ENCODE measurements around the gene SMPDL3B.

DNA sequence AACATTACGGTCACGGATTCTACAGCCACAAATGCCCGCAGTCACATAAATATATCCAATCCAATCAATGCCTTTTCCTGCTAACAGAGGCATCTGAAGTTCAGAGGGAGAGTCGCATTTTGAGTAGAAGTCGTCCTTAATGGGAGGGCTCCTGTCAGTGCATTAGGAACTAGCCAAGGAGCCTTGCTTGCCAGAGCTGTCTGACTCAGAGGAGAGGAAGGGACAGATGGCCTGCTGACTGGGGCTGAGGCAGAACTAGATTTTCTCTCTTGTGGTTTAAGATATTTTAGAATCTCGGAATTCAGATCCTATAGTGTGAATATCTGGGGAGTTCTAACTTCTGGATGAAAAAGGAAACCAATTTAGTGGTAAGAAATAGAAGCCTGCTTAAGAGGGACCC, 35.6 kb downstream of the SMPDL3B start:
- TF ChIP-seq CTCF (IDR thresholded peaks at IDR 0.05; ENCODE audit: poor library complexity, severe bottlenecking) = no peak
- no peak for TF ChIP-seq TAF1 (IDR thresholded peaks at IDR 0.05; ENCODE audit: low read depth)
- no peak for TF ChIP-seq EZH2 (IDR thresholded peaks at IDR 0.05; ENCODE audit: borderline replicate concordance, insufficient read depth, low read length, poor library complexity, severe bottlenecking)
- no peak for TF ChIP-seq REST (IDR thresholded peaks at IDR 0.05; ENCODE audit: borderline replicate concordance)
- no peak for TF ChIP-seq POLR2AphosphoS5 (IDR thresholded peaks at IDR 0.05)
- TF ChIP-seq RAD21 (conservative IDR thresholded peaks at IDR 0.05) = no peak
- no peak for TF ChIP-seq EP300 (conservative IDR thresholded peaks at IDR 0.05; ENCODE audit: poor library complexity, severe bottlenecking)
- no peak for TF ChIP-seq SMC3 (conservative IDR thresholded peaks at IDR 0.05; ENCODE audit: poor library complexity)
- TF ChIP-seq MXI1 (conservative IDR thresholded peaks at IDR 0.05; ENCODE audit: poor library complexity, severe bottlenecking) = no peak

Data from neural cell (in vitro differentiated cells).